Lower lobe of right lung (tissue), 2 donors: ENCODE results near the gene CLSTN2. TPM values are rescaled to one million over a fixed set of nuclear protein-coding genes. Genes with fewer than 3 reads are reported as not detected.

Source experiments
- ATAC-seq, 2 donors: fragments of 200-7000 bp; cut with Tn5 transposase; one replicate each; pipeline ENCODE4 v1.9.1; 2020 to 2022; ENCODE audit warnings: mild to moderate bottlenecking in 2 of 2, moderate library complexity in 2 of 2
- DNase-seq: peaks from one replicate; pipeline ENCODE4 v3.0.0-alpha.2; 2020
- H3K27ac ChIP-seq: fragments of 200-600 bp; one replicate; pipeline ENCODE4 v1.8.0; 2022
- H3K27me3 ChIP-seq: fragments of 200-600 bp; one replicate; pipeline ENCODE4 v1.8.0; 2022; ENCODE audit warnings: low read depth
- H3K36me3 ChIP-seq: fragments of 200-600 bp; one replicate; pipeline ENCODE4 v1.8.0; 2022; ENCODE audit warnings: mild to moderate bottlenecking
- H3K4me1 ChIP-seq: fragments of 200-600 bp; one replicate; pipeline ENCODE4 v1.8.0; 2022
- H3K4me3 ChIP-seq: fragments of 200-600 bp; one replicate; pipeline ENCODE4 v1.8.0; 2022; ENCODE audit warnings: mild to moderate bottlenecking
- H3K9me3 ChIP-seq: fragments of 200-600 bp; one replicate; pipeline ENCODE4 v1.8.0; 2022
- CTCF ChIP-seq: fragments of 200-600 bp; IDR thresholded peaks from one replicate; pipeline ENCODE4 v1.8.0; 2022; ENCODE audit warnings: antibody characterized with exemption, mild to moderate bottlenecking
- intact Hi-C: fragments of 100-400 bp; cut with DNase I; formaldehyde crosslinking; loops from one replicate; pipeline ENCODE4 v1.11.0; 2022
- total RNA-seq: library from RNA; stranded (reverse); fragmentation: NEBNext Ultra II Directional; extraction: Animal tissue kit (Norgen Biotek cat#: 25700); gene quantifications from one replicate; pipeline ENCODE4 v1.2.1, GENCODE V29; 2021
- donor health status: DM: no; HTN: yes; CAD: no; lungs with severe emphysema.

CLSTN2 gene
- total RNA-seq, 1 donor from 2014 or later: 4.5 TPM

GRCh38 chr3:140529558-140529957 is 594.6 kb downstream of the CLSTN2 start:
- no peak overlapping the region for H3K4me3 ChIP-seq
- no peak for ATAC-seq
- no peaks in the 10 kb centered on the region for H3K27me3 ChIP-seq
- H3K9me3 ChIP-seq: no peaks in the 10 kb centered on the region
- H3K27ac ChIP-seq: no peak overlapping the region
- H3K36me3 ChIP-seq: no peaks in the 10 kb centered on the region
- no peak for DNase-seq
- no peak for TF ChIP-seq CTCF
- intact Hi-C loops: no loop called here
- no peaks in the 10 kb centered on the region for H3K4me1 ChIP-seq

GRCh38 chr3:140530131-140530530 is 595.1 kb downstream of the CLSTN2 start:
- Histone ChIP-seq H3K9me3 (no peaks in the 10 kb centered on the region), H3K27me3 (no peaks in the 10 kb centered on the region), H3K4me1 (no peaks in the 10 kb centered on the region), H3K36me3 (no peaks in the 10 kb centered on the region), H3K4me3 (no peak overlapping the region), H3K27ac (no peak overlapping the region)
- no peak for TF ChIP-seq CTCF
- ATAC-seq (no peak), DNase-seq (no peak)
- intact Hi-C loops: no loop called here

- H3K4me1 ChIP-seq: no peaks in the 10 kb centered on the region
- no peaks in the 10 kb centered on the region for H3K36me3 ChIP-seq
- no peak for ATAC-seq
- TF ChIP-seq CTCF: no peak
- no peaks in the 10 kb centered on the region for H3K27me3 ChIP-seq
- DNase-seq: no peak
- intact Hi-C loops: no loop called here
- no peak overlapping the region for H3K4me3 ChIP-seq
- no peaks in the 10 kb centered on the region for H3K9me3 ChIP-seq
- no peak overlapping the region for H3K27ac ChIP-seq
Measured at GRCh38 chr3:140530603-140531002, 595.6 kb downstream of the CLSTN2 start.

GRCh38 chr3:140532793-140533330 is 597.9 kb downstream of the CLSTN2 start:
- TF ChIP-seq CTCF: no peak
- Histone ChIP-seq H3K9me3 (no peaks in the 10 kb centered on the region), H3K36me3 (no peaks in the 10 kb centered on the region), H3K27me3 (no peaks in the 10 kb centered on the region), H3K27ac (no peak overlapping the region), H3K4me1 (no peaks in the 10 kb centered on the region), H3K4me3 (no peak overlapping the region)
- intact Hi-C loops: no loop called here
- no peak for DNase-seq
- ATAC-seq: no peak

GRCh38 chr3:140536926-140537726 is 602.1 kb downstream of the CLSTN2 start:
- intact Hi-C loops: no loop called here
- H3K4me3 ChIP-seq: no peak overlapping the region
- H3K36me3 ChIP-seq: no peaks in the 10 kb centered on the region
- no peaks in the 10 kb centered on the region for H3K4me1 ChIP-seq
- ATAC-seq (no peak), DNase-seq (no peak)
- no peak for TF ChIP-seq CTCF
- H3K27me3 ChIP-seq: no peaks in the 10 kb centered on the region
- H3K9me3 ChIP-seq: no peaks in the 10 kb centered on the region
- H3K27ac ChIP-seq: no peak overlapping the region
